MM.1S (cell line): ENCODE results near the gene CALB2.
"Not testable (repeated sequence)": the region's sequence is repeated elsewhere in the genome, so short reads cannot be mapped to it uniquely, and the experiment has no call there.

Experiments
- DNase-seq: peaks from one replicate; pipeline ENCODE4 v3.0.0-alpha.2; 2015
- H2AFZ ChIP-seq: fragments of 300-600 bp; sonication (generic); 2 replicates; pipeline ENCODE4 v1.6.0; 2016; ENCODE audit warnings: antibody characterized with exemption, low read length
- H3F3A ChIP-seq: fragments of 300-600 bp; sonication (generic); 2 replicates; pipeline ENCODE4 v1.6.1; 2016; ENCODE audit warnings: mild to moderate bottlenecking, antibody characterized with exemption, low read length, moderate library complexity, mixed read lengths; ENCODE audit not compliant: insufficient read depth
- H3K27ac ChIP-seq: fragments of 300-600 bp; sonication (generic); 2 replicates; pipeline ENCODE4 v1.5.1; 2016; ENCODE audit warnings: mild to moderate bottlenecking, low read length
- H3K27me3 ChIP-seq: fragments of 300-600 bp; sonication (generic); replicated peaks from 2 replicates; pipeline ENCODE4 v1.6.0; 2016; ENCODE audit warnings: low read length; ENCODE audit not compliant: insufficient read depth
- H3K36me3 ChIP-seq: fragments of 300-600 bp; sonication (generic); replicated peaks from 2 replicates; pipeline ENCODE4 v1.6.1; 2016; ENCODE audit warnings: mild to moderate bottlenecking, low read length, mixed read lengths; ENCODE audit not compliant: insufficient read depth
- H3K4me1 ChIP-seq: fragments of 300-600 bp; sonication (generic); 2 replicates; pipeline ENCODE4 v1.6.1; 2016; ENCODE audit warnings: low read length, mixed read lengths
- H3K4me2 ChIP-seq: fragments of 300-600 bp; sonication (generic); 2 replicates; pipeline ENCODE4 v1.6.0; 2016; ENCODE audit warnings: low read depth, low read length
- H3K4me3 ChIP-seq: fragments of 300-600 bp; sonication (generic); 2 replicates; pipeline ENCODE4 v1.5.1; 2016; ENCODE audit warnings: low read length, mixed read lengths
- H3K79me2 ChIP-seq: fragments of 300-600 bp; sonication (generic); 2 replicates; pipeline ENCODE4 v1.6.1; 2016; ENCODE audit warnings: mixed run types, low read length, mixed read lengths
- H3K9ac ChIP-seq: fragments of 300-600 bp; sonication (generic); 2 replicates; pipeline ENCODE4 v1.6.1; 2016; ENCODE audit warnings: low read length, mixed read lengths
- H3K9me2 ChIP-seq: fragments of 300-600 bp; sonication (generic); replicated peaks from 2 replicates; pipeline ENCODE4 v1.6.1; 2016; ENCODE audit warnings: mild to moderate bottlenecking, low read length, mixed read lengths; ENCODE audit not compliant: insufficient read depth
- H3K9me3 ChIP-seq: fragments of 300-600 bp; sonication (generic); replicated peaks from 2 replicates; pipeline ENCODE4 v1.6.1; 2016; ENCODE audit warnings: mild to moderate bottlenecking, low read length, mixed read lengths; ENCODE audit not compliant: insufficient read depth
- H4K20me1 ChIP-seq: fragments of 300-600 bp; sonication (generic); 2 replicates; pipeline ENCODE4 v1.6.1; 2016; ENCODE audit warnings: mild to moderate bottlenecking, low read length, moderate library complexity, mixed read lengths; ENCODE audit not compliant: insufficient read depth
- CTCF ChIP-seq: fragments of 300-600 bp; sonication (generic); IDR thresholded peaks from 2 replicates; pipeline ENCODE4 v1.5.1; 2016; ENCODE audit warnings: antibody characterized with exemption, low read length, mixed read lengths
- EZH2 ChIP-seq: fragments of 300-600 bp; sonication (generic); optimal IDR thresholded peaks from 2 replicates; pipeline ENCODE3; 2017; ENCODE audit warnings: low read depth, mild to moderate bottlenecking, antibody characterized with exemption, low read length, mixed read lengths
- EZH2phosphoT487 ChIP-seq: fragments of 300-600 bp; sonication (generic); IDR thresholded peaks from 2 replicates; pipeline ENCODE4 v1.6.1; 2018; ENCODE audit warnings: antibody characterized with exemption, low read length

CALB2 gene

GRCh38 chr16:71358464-71358998 is at the start of gene CALB2:
TSS of gene CALB2 (plus strand) at chr16:71358723. CDS start at chr16:71358793, 70 bp downstream.
- Histone ChIP-seq H4K20me1 (no peaks in the 10 kb centered on the region), H3K4me3 (peak within 1 kb of the TSS; percentile 48), H2AFZ (peak within 1 kb of the TSS; percentile 80), H3K36me3 (no peaks in the 10 kb centered on the region), H3F3A (no peaks in the 10 kb centered on the region), H3K4me1 (no peaks in the 10 kb centered on the region), H3K27me3 (peaks cover 31% of the 10 kb centered on the region), H3K4me2 (peak within 1 kb of the TSS; percentile 88), H3K79me2 (no peaks in the 10 kb centered on the region), H3K9ac (no peak within 1 kb of the TSS; the same call in 1 of the 2 replicates), H3K9me2 (no peaks in the 10 kb centered on the region), H3K27ac (no peak within 1 kb of the TSS), H3K9me3 (no peaks in the 10 kb centered on the region)
- TF ChIP-seq EZH2phosphoT487 (no peak), CTCF (peak; percentile 74)
- peak; percentile 66 for DNase-seq

- H3K4me1 ChIP-seq: no peaks in the 10 kb centered on the region
- H3K27me3 ChIP-seq: no peaks in the 10 kb centered on the region
- no peak overlapping the region for H3K4me2 ChIP-seq
- no peak overlapping the region for H3K27ac ChIP-seq
- H2AFZ ChIP-seq: no peak overlapping the region
- no peaks in the 10 kb centered on the region for H3F3A ChIP-seq
- no peaks in the 10 kb centered on the region for H3K79me2 ChIP-seq
- no peak overlapping the region for H3K9ac ChIP-seq
- H3K9me3 ChIP-seq: no peaks in the 10 kb centered on the region
- DNase-seq: peak; percentile 46
- TF ChIP-seq CTCF: peak; percentile 87
- TF ChIP-seq EZH2: no peak
- H3K4me3 ChIP-seq: no peak overlapping the region
- H3K9me2 ChIP-seq: no peaks in the 10 kb centered on the region
- no peaks in the 10 kb centered on the region for H3K36me3 ChIP-seq
- H4K20me1 ChIP-seq: no peaks in the 10 kb centered on the region
Observed at GRCh38 chr16:71311553-71312158, 46.9 kb upstream of the CALB2 start.

GRCh38 chr16:71313591-71313990 is 44.9 kb upstream of the CALB2 start:
- not testable (repeated sequence) for H3K79me2 ChIP-seq, H4K20me1 ChIP-seq, H2AFZ ChIP-seq, H3F3A ChIP-seq, H3K9ac ChIP-seq, H3K27ac ChIP-seq, H3K9me2 ChIP-seq, H3K4me1 ChIP-seq, H3K9me3 ChIP-seq, H3K36me3 ChIP-seq, H3K4me3 ChIP-seq, H3K4me2 ChIP-seq, H3K27me3 ChIP-seq, DNase-seq

- Histone ChIP-seq H3K4me1 (no peaks in the 10 kb centered on the region), H3K9ac (no peak overlapping the region), H3K4me3 (no peak overlapping the region), H3K36me3 (no peaks in the 10 kb centered on the region), H3K27ac (no peak overlapping the region), H2AFZ (no peak overlapping the region), H3K4me2 (no peak overlapping the region), H3K9me3 (no peaks in the 10 kb centered on the region), H3F3A (no peaks in the 10 kb centered on the region), H4K20me1 (no peaks in the 10 kb centered on the region), H3K9me2 (no peaks in the 10 kb centered on the region), H3K27me3 (no peaks in the 10 kb centered on the region), H3K79me2 (no peaks in the 10 kb centered on the region)
- no peak for DNase-seq
- TF ChIP-seq EZH2 (no peak), EZH2phosphoT487 (no peak), CTCF (no peak)
Observed at GRCh38 chr16:71315269-71315668, 43.3 kb upstream of the CALB2 start.
